Right lobe of liver (tissue), 6 donors: ENCODE data around the gene BCLAF1. TPM values are rescaled to one million over a fixed set of nuclear protein-coding genes. Genes with fewer than 3 reads are reported as not detected.
A peak's percentile ranks its signal among the peaks of the same experiment; 100 is the strongest.

ENCODE experiments used
- ATAC-seq, 4 donors: fragments of 200-7000 bp; cut with Tn5 transposase; one replicate each; pipeline ENCODE4 v1.9.1; 2020; ENCODE audit warnings: mild to moderate bottlenecking in 4 of 4, moderate library complexity in 4 of 4
- DNase-seq, 3 donors: peaks; one replicate each; pipeline ENCODE4 v3.0.0-alpha.2; 2020
- H3K27ac ChIP-seq, 3 donors: fragments of 200-600 bp; one replicate each; pipeline ENCODE4 v1.8.0; 2022
- H3K27me3 ChIP-seq, 2 donors: fragments of 200-600 bp; one replicate each; pipeline ENCODE4 v1.8.0; 2022
- H3K36me3 ChIP-seq, 4 donors: fragments of 200-600 bp; sonication (generic) in 1 of 4; one replicate each; pipeline versions ENCODE4 v1.5.1 to v1.8.0; 2017 to 2022; ENCODE audit warnings: control low read depth in 1 of 4
- H3K4me1 ChIP-seq, 4 donors: fragments of 200-600 bp; sonication (generic) in 1 of 4; one replicate each; pipeline versions ENCODE4 v1.5.1 to v1.8.0; 2017 to 2022; ENCODE audit warnings: control low read depth in 1 of 4
- H3K4me3 ChIP-seq, 3 donors: fragments of 200-600 bp; one replicate each; pipeline ENCODE4 v1.8.0; 2022
- H3K9me3 ChIP-seq, 4 donors: fragments of 200-600 bp; sonication (generic) in 1 of 4; one replicate each; pipeline versions ENCODE4 v1.5.1 to v1.8.0; 2017 to 2022; ENCODE audit warnings: control low read depth in 1 of 4
- POLR2A ChIP-seq: fragments of 450-650 bp; IDR thresholded peaks from one replicate; pipeline ENCODE4 v1.6.1; 2017; ENCODE audit warnings: antibody characterized with exemption, mild to moderate bottlenecking
- WGBS: methylation state at CpG from one replicate; pipeline ENCODE4 v1.1.6; 2018; ENCODE audit warnings: low coverage, low lambda C conversion rate; ENCODE audit not compliant: insufficient coverage; ENCODE audit errors: missing lambda C conversion rate; 5-methylcytosine and 5-hydroxymethylcytosine counted together
- intact Hi-C, 2 donors: fragments of 100-400 bp; cut with DNase I; formaldehyde crosslinking; loops; one replicate each; pipeline versions ENCODE4 v1.11.2 to v1.14.1; 2022
- total RNA-seq, 6 experiments: library from RNA; depleted of rRNA in 2 of 6; stranded (reverse); fragments of >200 nt in 2 of 6; fragmentation: NEBNext Ultra II Directional in 3 of 6; extraction: Animal tissue kit (Norgen Biotek cat#: 25700) in 3 of 6; gene quantifications; one replicate each; pipeline versions ENCODE4 v1.1.0 to v1.2.4, GENCODE V29; 2016 to 2023
- TF ChIP-seq, protein P1 (sequence below), 4 donors: fragments of 200-600 bp in 3 of 4; fragments of 450-650 bp in 1 of 4; IDR thresholded peaks; one replicate each; pipeline versions ENCODE4 v1.5.1 to v1.8.0; 2016 to 2022; ENCODE audit warnings: antibody characterized with exemption in 4 of 4, mild to moderate bottlenecking in 2 of 4
- donor health status: DM: no; HTN: yes; CAD: no.
- donor health status: DM: no; HTN: no; CAD: no.
- donor health status: DM: no; HTN: no; CAD: no.
- donor health status: DM: no; HTN: yes; CAD: no.
- donor health status: DM: no; HTN: yes; CAD: no.

BCLAF1 gene
- total RNA-seq, 6 experiments from 2014 or later: 30.5 to 57.2 (median 40.6) TPM

DNA sequence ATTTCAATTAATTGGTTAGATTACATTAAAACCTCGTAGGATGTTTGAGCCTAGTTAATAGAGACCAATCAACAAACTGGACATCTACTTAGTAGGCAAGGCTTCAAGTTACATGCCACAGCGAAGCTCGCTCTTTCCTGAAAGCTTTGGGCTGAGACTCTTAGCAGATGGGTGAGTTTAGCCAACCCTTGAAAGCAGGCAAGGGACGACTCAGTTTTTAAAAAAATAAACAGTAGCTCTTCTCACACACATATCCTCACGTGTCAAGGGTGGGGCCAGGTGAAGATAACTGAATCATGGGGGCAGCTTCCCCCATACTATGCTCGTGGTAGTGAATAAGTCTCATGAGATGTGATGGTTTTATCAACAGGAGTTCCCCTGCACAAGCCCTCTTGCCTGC lies 40.3 kb downstream of the BCLAF1 start:
- DNase-seq (no peak), ATAC-seq (no peak)
- WGBS: 34% methylated on average over 6 of the region's 6 CpGs
- H3K36me3 ChIP-seq: no peaks in the 10 kb centered on the region
- TF ChIP-seq, protein P1, sequence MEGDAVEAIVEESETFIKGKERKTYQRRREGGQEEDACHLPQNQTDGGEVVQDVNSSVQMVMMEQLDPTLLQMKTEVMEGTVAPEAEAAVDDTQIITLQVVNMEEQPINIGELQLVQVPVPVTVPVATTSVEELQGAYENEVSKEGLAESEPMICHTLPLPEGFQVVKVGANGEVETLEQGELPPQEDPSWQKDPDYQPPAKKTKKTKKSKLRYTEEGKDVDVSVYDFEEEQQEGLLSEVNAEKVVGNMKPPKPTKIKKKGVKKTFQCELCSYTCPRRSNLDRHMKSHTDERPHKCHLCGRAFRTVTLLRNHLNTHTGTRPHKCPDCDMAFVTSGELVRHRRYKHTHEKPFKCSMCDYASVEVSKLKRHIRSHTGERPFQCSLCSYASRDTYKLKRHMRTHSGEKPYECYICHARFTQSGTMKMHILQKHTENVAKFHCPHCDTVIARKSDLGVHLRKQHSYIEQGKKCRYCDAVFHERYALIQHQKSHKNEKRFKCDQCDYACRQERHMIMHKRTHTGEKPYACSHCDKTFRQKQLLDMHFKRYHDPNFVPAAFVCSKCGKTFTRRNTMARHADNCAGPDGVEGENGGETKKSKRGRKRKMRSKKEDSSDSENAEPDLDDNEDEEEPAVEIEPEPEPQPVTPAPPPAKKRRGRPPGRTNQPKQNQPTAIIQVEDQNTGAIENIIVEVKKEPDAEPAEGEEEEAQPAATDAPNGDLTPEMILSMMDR (IDR thresholded peaks at IDR 0.05): no peak
- no peak for TF ChIP-seq POLR2A
- H3K9me3 ChIP-seq: no peaks in the 10 kb centered on the region
- intact Hi-C loops: no loop called here
- no peaks in the 10 kb centered on the region for H3K27me3 ChIP-seq
- H3K27ac ChIP-seq: no peak overlapping the region
- H3K4me1 ChIP-seq: peaks cover 0 to 11% (median 0%) of the 10 kb centered on the region in 4 donors
- peak overlapping the region in 2 of 3 donors; percentile 50 to 70 for H3K4me3 ChIP-seq

DNA sequence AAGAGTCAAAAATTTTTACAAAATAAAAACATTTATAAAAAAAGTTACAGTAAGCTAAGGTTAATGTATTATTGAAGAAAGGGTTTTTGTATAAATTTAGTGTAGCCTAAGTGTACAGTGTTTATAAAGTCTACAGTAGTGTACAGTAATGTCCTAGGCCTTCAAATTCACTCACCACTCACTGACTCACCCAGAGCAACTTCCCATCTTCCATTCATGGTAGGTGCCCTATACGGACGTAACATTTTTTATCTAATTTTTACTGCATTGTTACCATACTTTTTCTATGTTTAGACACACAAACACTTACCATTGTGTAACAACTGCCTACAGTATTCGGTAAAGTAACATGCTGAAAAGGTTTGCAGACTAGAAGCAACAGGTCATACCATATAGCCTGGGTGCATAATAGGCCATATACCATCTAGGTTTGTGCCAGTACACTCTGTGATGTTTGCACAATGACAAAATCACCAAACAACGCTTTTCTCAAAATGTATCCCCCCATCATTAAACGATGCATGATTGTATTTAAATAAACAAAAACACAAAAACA lies 45.5 kb downstream of the BCLAF1 start:
- Histone ChIP-seq H3K4me3 (no peak overlapping the region), H3K4me1 (no peaks in the 10 kb centered on the region), H3K27me3 (no peaks in the 10 kb centered on the region), H3K9me3 (no peaks in the 10 kb centered on the region), H3K36me3 (no peaks in the 10 kb centered on the region), H3K27ac (no peak overlapping the region)
- DNase-seq (no peak), ATAC-seq (no peak)
- no peak for TF ChIP-seq POLR2A
- TF ChIP-seq, protein P1 (IDR thresholded peaks at IDR 0.05): no peak
- intact Hi-C loops: no loop called here
- WGBS: 84% methylated on average over 5 of the region's 5 CpGs

DNA sequence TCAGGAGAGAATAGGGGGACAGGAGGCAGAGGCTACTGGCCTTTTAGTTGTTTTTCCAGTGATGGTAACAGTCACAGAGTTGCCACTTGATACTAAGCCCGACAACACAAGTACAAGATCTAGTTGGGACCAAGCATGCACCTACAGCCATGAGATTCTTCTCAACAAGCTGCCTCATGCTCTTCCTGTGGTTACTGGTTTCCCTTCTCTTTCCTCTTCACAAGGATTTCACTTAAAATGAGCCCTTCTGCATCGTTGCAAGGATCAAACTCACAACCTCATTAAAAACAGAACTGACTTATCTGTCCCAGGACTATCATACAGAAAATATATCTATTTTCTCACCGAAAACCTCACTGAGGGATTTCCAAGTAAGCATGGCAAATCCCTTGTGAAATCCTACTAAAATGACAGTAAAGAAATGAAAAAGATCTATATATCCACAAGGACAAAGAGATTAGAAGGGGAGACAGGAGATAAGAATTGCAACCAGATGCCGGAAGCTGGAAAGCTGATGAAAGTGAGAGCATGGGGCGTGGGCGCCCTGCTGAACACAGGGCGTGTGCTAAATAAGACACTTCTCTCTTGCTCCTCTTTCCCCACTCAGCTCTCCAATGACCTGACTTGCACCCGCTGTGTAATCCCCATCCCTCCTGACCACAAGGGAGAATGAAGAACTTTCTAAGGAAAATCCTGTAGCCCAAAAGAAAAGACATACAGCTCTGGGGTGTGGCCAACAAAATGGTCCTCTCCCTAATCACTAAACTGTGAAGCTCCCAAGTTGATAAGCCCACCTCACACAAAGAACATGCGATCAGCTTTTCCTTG lies 53.0 kb downstream of the BCLAF1 start:
- Histone ChIP-seq H3K9me3 (no peaks in the 10 kb centered on the region), H3K36me3 (no peaks in the 10 kb centered on the region), H3K27me3 (no peaks in the 10 kb centered on the region), H3K4me1 (no peaks in the 10 kb centered on the region), H3K27ac (no peak overlapping the region), H3K4me3 (no peak overlapping the region)
- ATAC-seq (peak in 3 of 4 donors; percentile 27 to 43 (median 37)), DNase-seq (no peak)
- 48% methylated on average over 9 of the region's 9 CpGs for WGBS
- intact Hi-C loops: no loop called here
- TF ChIP-seq, protein P1 (IDR thresholded peaks at IDR 0.05): no peak
- no peak for TF ChIP-seq POLR2A

DNA sequence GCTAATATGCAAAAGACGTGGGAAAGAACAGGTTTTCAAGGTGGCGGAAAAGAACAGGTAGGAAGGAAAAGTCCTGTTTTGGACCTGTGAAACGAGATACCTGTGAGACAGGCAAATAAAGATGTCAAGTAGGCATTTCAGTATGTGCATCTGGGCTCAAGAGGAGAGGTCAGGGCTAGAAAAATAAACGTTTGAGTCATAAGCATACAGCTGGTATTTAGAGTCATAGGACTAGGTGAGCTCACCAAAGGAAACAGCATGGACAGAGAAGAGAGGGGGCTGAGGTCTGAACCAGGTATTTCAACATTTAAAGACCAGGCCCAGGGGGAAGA lies 54.4 kb downstream of the BCLAF1 start:
- no peak for TF ChIP-seq POLR2A
- TF ChIP-seq, protein P1 (IDR thresholded peaks at IDR 0.05): no peak
- intact Hi-C loops: no loop called here
- DNase-seq: no peak
- no peaks in the 10 kb centered on the region for H3K4me1 ChIP-seq
- ATAC-seq: peak in 1 of 4 donors; percentile 29
- H3K9me3 ChIP-seq: no peaks in the 10 kb centered on the region
- WGBS: 54% methylated on average over 4 of the region's 4 CpGs
- H3K36me3 ChIP-seq: no peaks in the 10 kb centered on the region
- no peak overlapping the region for H3K27ac ChIP-seq
- H3K4me3 ChIP-seq: no peak overlapping the region
- no peaks in the 10 kb centered on the region for H3K27me3 ChIP-seq
